NCI-H226 (cell line): ENCODE measurements around the gene UBASH3B.
"Not testable (repeated sequence)": the region's sequence is repeated elsewhere in the genome, so short reads cannot be mapped to it uniquely, and the experiment has no call there.

Experiments used
- DNase-seq: peaks from one replicate; pipeline ENCODE4 v3.0.0-alpha.2; 2015

UBASH3B gene

GRCh38 chr11:122822241-122822640, 166.7 kb downstream of the UBASH3B start:
- no peak for DNase-seq

- no peak for DNase-seq
Observed at GRCh38 chr11:122823564-122823963, 168.0 kb downstream of the UBASH3B start.

- not testable (repeated sequence) for DNase-seq
Observed at GRCh38 chr11:122829371-122829770, 173.8 kb downstream of the UBASH3B start.

GRCh38 chr11:122832297-122832696, 176.8 kb downstream of the UBASH3B start:
- DNase-seq = not testable (repeated sequence)

- DNase-seq = no peak
Observed at GRCh38 chr11:122832721-122833470, 177.4 kb downstream of the UBASH3B start.

- DNase-seq = no peak
Observed at GRCh38 chr11:122833846-122834464, 178.4 kb downstream of the UBASH3B start.

- DNase-seq = no peak
Observed at GRCh38 chr11:122836916-122837315, 181.4 kb downstream of the UBASH3B start.

GRCh38 chr11:122837528-122838346, 182.2 kb downstream of the UBASH3B start:
- no peak for DNase-seq

- DNase-seq = no peak
Observed at GRCh38 chr11:122843281-122844141, 188.0 kb downstream of the UBASH3B start.

- DNase-seq = no peak
Observed at GRCh38 chr11:122847466-122847865, 191.9 kb downstream of the UBASH3B start.

- DNase-seq = no peak
Observed at GRCh38 chr11:122848186-122848585, 192.7 kb downstream of the UBASH3B start.

- DNase-seq = no peak
Observed at GRCh38 chr11:122850076-122850631, 194.6 kb downstream of the UBASH3B start.

- DNase-seq = no peak
Observed at GRCh38 chr11:122851366-122851966, 195.9 kb downstream of the UBASH3B start.

GRCh38 chr11:122852074-122852795, 196.7 kb downstream of the UBASH3B start:
- DNase-seq = no peak

- no peak for DNase-seq
Observed at GRCh38 chr11:122852796-122853160, 197.3 kb downstream of the UBASH3B start.

GRCh38 chr11:122853261-122853660, 197.7 kb downstream of the UBASH3B start:
- DNase-seq = no peak

- peak; percentile 34 for DNase-seq
Observed at GRCh38 chr11:122853971-122854446, 198.5 kb downstream of the UBASH3B start.

- no peak for DNase-seq
Observed at GRCh38 chr11:122861631-122862030, 206.1 kb downstream of the UBASH3B start.

GRCh38 chr11:122862091-122862490, 206.6 kb downstream of the UBASH3B start:
- DNase-seq = no peak

- DNase-seq = not testable (repeated sequence)
Observed at GRCh38 chr11:122863154-122863553, 207.6 kb downstream of the UBASH3B start.

GRCh38 chr11:122863704-122864326, 208.3 kb downstream of the UBASH3B start:
- no peak for DNase-seq
